Activated CD4-positive, CD25-positive, alpha-beta regulatory T cell treated with anti-CD3 and anti-CD28 coated beads, Interleukin-2, amount 50 U/mL, for 24 hours (primary cell): ENCODE results near the gene GSTCD.
"Not testable (repeated sequence)": the region's sequence is repeated elsewhere in the genome, so short reads cannot be mapped to it uniquely, and the experiment has no call there.

ENCODE experiments used
- ATAC-seq, 2 donors: fragments of 150-1000 bp; cut with Tn5 transposase; one replicate each; pipeline ENCODE4 v1.10.0; 2021; ENCODE audit warnings: mild to moderate bottlenecking in 1 of 2, moderate library complexity in 1 of 2

GSTCD gene

DNA sequence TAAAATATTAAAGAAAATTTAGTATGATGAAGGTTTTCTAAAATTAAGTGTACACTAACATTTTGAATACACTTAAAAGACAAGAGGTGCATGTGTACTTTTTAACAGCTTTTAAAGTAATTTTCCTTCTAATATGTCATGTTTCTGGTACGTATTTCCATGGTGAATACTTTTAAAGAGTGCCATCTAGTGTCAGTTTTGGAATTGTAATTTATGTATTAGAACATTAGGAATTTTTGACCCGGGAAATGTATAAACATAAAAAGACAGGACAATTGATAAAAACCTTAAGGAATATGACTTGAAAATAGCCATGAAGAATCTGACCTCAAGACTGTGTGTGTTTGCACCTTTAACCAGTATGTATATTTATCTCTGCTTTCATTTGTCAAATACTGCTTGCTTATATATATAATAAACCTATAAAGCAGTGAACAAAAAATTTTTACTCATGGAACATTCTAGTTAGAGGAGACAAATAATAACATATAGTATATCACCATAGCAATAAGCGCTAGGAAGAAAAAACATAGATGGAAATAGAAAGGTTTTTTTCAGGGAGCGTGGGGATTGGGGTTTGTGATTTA is 7.2 kb downstream of the GSTCD start:
- no peak for ATAC-seq

DNA sequence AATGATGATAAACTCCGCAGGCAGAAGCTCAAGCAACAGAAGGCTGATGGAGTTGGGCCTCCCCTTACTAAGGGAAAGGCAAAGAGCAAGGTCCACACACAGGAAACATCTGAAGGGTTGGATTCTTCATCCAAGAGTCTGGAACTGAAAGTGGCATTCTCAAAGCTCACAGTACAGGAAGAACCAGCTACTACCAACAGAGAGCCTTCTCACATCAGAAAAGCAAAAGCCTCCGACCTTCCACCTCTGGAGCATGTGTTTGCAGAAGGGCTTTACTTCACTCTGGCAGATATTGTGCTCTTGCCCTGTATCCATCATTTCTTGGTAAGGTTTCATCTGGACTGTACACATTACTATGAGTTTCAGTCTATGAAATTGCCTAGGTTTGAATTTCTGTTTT is 10.6 kb downstream of the GSTCD start:
- ATAC-seq = no peak

DNA sequence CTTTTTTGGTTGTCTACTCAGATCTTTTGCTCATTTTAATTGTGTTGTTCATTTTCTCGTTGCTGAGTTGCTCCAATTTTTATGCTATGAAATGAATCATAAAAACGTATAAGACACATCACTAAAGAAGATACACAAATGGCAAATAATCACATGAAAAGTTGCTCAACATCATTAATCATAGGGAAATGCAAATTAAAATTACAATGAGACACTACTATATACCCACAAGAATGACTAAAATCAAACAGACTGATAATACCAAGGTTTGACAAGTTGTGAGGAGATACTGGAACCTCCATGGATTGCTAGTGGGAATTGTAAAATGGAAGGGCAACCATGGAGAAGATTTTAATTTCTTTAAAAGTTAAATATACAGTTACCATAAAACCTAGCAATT is 17.0 kb downstream of the GSTCD start:
- no peak for ATAC-seq

DNA sequence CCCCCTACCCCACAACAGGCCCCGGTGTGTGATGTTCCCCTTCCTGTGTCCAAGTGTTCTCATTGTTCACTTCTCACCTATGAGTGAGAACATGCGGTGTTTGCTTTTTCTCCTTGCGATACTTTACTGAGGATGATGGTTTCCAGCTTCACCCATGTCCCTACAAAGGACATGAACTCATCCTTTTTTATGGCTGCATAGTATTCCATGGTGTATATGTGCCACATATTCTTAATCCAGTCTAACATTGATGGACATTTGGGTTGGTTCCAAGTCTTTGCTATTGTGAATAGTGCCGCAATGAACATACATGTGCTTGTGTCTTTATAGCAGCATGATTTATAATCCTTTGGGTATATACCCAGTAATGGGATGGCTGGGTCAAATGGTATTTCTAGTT is 21.3 kb downstream of the GSTCD start:
- ATAC-seq = not testable (repeated sequence)

DNA sequence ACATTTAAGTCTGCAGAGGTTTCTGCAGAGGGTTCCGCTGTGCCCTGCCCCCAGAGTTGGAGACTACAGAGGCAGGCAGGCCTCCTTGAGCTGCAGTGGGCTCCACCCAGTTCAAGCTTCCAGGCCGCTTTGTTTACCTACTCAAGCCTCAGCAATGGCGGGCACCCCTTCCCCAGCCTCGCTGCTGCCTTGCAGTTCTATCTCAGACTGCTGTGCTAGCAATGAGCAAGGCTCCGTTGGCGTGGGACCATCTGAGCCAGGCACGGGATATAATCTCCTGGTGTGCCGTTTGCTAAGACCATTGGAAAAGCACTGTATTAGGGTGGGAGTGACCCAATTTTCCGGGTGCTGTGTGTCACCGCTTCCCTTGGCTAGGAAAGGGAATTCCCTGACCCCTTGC is 26.6 kb downstream of the GSTCD start:
- ATAC-seq = not testable (repeated sequence)

DNA sequence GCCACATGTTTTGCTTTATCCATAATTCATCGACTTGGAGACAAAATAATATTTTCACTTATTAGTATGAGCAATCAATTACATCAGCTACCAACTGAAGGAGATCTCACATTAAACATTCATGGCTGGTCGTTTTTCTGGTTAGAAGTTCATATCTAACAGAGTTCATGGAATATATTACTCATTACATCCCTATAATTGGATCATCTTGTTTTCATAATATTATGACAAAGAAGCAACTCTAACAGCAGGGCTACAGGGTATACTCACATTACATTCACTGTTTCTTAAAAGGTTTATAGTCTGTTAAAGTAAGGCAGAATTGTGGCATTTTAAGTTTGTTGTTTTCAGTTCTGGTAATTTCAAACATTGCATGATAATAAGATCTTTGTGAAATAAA is 33.0 kb downstream of the GSTCD start:
- no peak for ATAC-seq

DNA sequence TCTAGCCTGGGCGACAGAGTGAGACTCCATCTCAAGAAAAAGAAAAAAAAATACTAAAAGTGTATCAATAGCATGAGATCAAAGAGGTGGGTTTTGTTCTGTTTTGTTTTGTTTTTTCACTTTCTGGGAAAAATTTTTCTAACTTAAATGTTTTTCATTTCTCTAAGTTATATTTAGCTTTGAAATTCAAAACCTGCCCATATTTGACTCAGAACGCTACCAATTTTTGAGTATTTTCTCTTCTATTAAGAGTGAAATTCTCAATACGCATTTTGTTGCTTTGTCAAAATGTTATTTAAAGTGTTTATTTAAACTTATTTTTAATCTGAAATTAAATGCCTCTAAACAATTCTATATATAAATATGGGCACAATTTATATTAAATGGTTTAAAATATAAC is 39.6 kb downstream of the GSTCD start:
- ATAC-seq = no peak

DNA sequence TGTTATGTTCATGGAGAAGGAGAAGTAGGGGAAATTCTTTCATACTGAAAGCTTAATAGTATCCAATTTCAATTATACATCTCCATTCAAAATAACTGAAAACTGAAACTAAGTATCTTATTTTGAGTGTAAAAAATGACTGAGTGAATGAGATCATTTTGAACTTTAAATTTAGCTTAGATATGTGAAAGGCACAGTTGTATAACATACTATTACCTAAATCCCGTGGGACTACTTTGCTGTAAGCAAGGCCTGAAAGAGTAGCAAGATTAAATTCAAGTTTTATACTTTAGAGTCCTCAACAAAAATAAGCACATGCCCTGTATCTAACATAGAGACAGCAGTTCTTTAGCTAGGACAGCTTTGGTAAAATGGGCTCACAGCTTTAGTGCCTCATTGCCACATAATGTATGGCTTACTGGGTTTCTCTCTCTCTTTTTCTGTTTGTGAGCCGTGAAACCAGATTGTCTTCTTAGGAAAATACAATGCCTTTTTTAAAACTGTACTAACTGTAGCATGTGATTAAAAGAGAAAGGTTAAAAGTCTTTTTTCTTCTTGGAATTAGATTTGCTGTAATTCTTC is 43.2 kb downstream of the GSTCD start:
- ATAC-seq = no peak

DNA sequence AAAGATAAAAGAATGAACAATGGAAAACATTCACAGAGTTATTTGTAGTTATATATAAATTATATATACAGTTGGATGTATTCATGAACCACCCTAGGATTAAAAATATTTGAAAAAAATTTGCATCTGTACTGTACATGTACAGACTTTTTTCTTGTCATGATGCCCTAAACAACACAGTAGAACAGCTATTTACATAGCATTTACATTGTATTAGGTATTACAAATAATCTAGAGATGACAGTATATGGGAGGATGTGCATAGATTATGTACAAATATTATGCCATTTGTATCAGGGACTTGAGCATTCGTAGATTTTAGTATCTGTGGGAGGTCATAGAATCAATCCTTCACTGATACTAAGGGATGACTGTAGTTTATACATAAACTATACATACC is 44.8 kb downstream of the GSTCD start:
- no peak for ATAC-seq

DNA sequence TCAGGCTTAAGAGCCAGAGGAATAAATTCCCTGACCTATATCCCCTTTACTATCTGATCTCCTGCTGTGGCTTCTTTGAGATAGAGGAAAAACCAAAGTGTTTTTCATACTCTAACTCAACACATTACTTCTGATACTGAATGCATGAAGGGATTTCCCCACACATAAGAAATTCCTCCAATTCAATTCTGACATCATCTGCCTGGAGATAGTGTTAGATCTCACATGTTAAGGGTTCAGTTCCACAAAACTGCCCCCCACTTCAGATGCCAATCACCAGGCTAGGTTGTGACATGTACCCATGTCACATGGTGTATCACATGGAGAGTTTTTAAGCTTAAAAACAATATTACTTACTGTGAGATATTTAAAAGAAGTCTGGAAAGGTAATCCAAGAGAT is 46.8 kb downstream of the GSTCD start:
- no peak for ATAC-seq

DNA sequence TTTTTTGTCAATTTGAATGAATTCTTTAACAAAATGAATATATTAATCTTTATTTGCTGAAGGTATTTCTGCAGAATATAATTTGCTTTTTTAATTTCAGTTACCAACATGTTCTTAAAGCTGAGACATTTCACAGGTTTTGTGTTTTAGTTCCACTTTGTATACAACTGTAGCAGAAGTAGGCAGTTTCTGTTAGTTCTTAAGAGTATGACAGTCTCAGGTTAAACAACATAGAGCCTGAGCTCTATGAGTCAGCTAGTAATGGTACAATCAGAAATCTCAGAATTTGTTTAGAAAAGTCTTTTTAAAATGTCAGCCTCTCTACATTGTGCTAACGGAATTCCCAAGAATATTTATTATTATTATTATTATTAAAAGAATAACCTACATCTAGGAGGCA is 50.4 kb downstream of the GSTCD start:
- no peak for ATAC-seq

DNA sequence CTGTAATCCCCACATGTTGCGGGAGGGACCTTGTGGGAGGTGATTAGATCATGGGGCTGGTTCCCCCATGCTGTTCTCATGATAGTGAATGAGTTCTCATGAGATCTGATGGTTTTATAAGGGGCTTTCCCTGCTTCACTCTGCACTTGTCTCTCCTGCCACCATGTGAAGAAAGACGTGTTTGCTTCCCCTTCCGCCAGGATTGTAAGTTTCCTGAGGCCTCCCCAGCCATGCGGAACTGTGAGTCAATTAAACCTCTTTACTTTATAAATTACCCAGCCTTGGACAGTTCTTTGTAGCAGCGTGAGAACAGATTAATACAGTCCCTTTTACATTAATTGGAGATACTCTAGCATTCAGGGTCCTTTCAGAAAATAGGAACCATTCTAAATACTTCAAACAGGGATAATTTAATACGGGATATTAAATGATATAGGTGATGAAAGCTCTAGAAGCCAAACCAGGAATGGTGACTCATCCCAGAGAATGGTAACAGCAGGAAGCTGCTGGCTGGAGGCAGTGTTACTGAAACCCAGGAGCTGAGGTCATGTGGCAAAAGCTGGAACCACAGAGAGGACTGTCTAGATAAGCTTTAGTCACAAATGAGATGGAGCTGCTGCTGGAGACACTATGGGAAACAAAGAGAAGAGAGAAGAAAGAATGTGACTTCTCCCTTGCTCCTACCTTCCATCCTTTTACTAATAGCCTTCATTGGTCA is 57.3 kb downstream of the GSTCD start:
- ATAC-seq = no peak

DNA sequence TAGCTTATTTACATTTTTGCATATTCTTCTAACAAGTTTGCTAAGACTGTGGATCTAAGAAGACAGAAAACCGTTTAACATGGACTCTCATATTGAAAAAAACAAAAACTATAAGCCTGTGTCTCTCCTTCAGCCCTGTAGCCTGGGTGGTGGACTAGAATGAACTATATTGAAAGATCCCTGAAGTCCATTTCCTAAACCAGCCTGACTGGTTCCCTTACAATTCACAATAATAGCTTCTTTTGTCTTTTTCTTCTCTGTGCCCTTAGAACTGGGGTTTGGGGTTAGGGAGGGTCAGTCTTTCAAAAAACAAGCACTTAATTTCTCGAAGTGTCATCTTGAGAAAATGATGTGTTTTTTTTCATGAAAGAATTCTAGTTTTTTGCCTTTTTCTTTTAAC is 59.0 kb downstream of the GSTCD start:
- no peak for ATAC-seq

DNA sequence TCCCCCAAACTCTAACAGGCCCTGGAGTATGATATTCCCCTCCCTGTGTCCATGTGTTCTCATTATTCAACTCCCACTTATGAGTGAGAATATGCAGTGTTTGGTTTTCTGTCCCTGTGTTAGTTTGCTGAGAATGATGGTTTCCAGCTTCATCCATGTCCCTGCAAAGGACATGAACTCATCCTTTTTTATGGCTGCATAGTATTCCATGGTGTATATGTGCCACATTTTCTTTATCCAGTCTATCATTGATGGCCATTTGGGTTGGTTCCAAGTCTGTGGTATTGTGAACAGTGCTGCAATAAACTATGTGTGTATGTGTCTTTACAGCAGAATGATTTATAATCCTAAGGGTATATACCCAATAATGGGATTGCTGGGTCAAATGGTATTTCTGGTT is 61.9 kb downstream of the GSTCD start:
- not testable (repeated sequence) for ATAC-seq

DNA sequence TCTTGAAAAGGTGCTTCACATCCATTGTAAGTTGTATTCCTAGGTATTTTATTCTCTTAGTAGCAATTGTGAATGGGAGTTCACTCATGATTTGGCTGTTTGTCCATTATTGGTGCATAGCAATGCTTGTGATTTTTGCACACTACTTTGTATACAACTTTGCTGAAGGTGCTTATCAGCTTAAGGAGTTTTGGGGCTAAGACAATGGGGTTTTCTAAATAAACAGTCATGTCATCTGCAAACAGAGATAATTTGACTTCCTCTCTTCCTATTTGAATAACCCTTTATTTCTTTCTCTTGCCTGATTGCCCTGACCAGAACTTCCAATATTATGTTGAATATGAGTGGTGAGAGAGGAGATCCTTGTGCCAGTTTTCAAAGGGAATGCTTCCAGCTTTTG is 63.5 kb downstream of the GSTCD start:
- ATAC-seq = not testable (repeated sequence)

DNA sequence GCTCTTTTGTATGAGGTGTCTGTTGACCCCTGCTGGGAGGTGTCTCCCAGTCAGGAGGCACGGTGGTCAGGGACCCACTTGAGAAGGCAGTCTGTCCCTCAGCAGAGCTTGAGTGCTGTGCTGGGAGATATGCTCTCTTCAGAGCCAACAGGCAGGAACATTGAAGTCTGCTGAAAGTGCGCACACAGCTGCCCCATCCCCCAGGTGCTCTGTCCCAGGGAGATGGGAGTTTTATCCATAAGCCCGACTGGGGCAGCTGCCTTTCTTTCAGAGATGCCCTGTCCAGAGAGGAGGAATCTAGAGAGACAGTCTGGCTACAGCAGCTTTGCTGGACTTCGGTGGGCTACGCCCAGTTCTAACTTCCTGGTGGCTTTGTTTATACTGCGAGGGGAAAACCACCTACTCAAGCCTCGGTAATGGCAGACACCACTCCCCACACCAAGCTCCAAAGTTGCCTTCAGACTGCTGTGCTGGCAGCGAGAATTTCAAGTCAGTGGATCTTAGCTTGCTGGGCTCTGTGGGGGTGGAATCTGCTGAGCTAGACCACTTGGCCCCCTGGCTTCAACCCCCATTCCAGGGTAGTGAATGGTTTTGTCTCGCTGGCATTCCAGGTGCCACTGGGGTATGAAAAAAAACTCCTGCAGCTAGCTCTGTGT is 67.3 kb downstream of the GSTCD start:
- not testable (repeated sequence) for ATAC-seq

DNA sequence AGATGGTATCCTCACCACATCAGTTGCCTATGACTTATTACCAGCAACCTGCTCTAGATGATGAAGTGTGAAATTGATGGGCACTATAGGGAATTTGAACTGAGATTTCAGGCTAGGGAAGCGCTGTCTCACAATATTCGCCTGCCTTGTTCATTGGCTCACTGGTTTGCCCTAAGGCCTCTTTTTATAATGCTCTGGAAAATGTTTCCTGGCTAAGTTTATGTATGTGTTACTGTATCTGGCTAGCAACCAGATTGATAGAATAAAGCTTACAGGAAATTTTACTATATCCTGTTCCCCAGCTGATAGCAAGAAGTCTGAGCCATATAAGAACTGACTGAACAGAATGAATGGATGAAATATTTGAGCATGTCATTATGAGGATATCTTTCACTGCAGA is 71.6 kb downstream of the GSTCD start:
- no peak for ATAC-seq

DNA sequence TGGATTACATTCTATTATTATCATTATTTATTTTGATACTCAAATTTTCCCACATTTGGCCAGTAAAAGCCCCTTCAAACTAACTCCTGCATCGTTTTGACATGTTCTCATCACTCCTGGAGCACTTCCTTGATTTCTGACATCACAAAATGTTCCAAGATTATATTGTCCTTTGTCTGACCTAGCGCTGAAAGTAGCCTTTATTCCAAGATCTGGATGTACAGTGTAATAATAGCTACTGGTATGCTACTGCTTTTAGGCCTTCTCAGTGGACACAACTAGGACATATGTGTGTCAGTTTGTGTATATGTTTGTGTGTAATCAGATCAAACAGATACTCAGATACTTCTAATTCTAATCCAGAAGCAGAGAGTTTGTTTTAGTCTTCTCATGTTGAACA is 76.2 kb downstream of the GSTCD start:
- no peak for ATAC-seq

DNA sequence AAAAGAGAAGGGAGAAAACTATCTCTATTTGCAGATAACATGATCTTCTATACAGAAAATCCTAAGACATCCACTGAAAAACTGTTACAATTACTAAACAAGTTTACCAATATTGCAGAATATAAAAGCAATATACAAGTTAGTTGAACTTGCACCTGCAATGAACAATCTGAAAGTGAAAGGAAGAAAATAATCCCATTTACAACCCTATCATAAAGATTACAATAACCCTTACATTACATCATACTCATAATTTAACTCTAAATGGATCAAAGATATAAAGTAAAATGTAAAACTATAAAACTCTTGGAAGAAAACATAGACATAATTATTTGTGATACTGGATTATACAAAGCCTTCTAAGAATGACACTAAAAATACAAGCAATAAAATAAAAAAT is 77.2 kb downstream of the GSTCD start:
- ATAC-seq = no peak

DNA sequence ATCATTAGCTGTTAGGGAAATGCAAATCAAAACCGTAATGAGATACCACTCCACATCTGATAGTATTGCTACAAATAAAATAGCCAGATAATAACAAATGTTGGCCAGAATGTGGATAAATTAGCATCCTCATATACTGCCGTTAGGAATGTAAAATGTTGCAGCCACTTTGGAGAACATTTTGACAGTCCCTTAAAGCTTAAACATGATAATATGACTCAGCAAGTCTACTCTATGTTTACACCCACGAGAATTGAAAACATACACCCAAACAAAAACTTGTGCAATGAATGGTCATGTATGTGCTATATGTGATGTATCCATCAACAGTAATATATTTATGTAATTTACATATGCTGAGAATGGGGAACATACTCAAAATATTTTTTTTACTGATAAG is 78.2 kb downstream of the GSTCD start:
- ATAC-seq = no peak

DNA sequence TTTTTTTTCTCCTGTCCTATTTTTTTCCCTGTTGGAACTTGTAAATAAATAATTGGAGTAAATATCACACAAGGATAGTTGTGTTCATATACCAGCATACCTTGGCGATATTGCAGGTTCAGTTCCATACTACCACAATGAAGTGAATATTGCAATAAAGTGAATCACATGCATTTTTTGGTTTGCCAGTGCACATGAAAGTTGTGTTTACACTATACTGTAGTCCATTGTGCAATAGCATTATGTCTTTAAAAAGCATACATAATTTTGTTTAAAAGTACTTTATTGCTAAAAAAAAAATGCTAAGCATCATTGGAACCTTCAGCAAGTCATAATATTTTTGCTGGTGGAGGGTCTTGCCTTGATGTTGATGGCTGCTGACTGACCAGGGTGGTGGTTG is 88.6 kb downstream of the GSTCD start:
- ATAC-seq = no peak

DNA sequence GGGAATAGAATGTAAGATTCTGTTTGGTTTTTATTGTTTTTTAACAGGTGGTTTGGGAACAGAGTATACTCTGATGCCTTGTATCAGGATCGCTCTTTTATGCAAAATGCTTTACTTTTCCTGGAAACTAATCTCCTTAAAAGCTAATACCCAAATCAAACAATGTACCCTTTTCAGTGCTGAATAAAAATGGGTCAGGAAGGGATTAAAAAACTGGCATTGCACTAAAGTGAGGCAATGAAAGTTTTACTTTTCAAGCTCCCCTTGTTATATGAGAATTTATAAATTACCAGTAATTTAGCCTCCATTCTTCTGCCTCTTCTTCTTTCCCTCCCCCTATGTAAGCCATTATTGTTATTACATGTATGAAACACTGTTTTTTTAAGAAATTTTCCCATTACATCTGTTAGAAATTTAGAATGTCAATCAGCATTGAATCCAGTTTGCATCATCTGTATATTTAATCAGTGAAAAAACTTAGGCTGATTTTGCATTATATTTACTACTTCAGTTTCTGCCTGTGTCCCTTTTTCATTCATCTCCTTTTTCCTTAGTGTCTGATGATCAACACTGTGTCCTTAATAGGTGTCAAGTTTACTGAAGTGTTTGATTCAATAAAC is 97.0 kb downstream of the GSTCD start:
- ATAC-seq = no peak

DNA sequence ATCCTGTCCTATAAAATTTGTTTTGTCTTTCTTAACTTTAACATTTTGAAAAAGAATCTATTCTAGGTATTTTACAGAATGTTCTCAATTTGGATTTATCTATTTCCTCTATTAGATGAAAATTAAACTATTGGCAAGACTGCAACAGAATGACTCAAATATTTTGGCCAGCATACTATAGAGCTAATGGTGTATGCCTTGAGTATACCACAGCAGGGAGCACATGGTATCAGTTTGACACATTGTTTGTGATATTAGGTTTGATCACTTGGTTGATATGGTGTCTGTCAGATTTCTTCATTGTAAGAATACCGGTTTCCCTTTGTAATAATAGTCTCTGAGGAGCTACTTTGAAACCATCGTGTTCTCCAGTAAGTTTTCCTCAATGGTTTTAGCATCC is 98.9 kb downstream of the GSTCD start:
- no peak for ATAC-seq
